Activated CD4-positive, CD25-positive, alpha-beta regulatory T cell treated with anti-CD3 and anti-CD28 coated beads, Interleukin-2, amount 50 U/mL, for 24 hours (primary cell): ENCODE measurements around the gene TP53I11.
A peak's percentile ranks its signal among the peaks of the same experiment; 100 is the strongest.

Source experiments
- ATAC-seq, 2 donors: fragments of 150-1000 bp; cut with Tn5 transposase; one replicate each; pipeline ENCODE4 v1.10.0; 2021; ENCODE audit warnings: mild to moderate bottlenecking in 1 of 2, moderate library complexity in 1 of 2

TP53I11 gene

GRCh38 chr11:44955015-44955738 lies 4.5 kb upstream of the TP53I11 start:
- no peak for ATAC-seq

- no peak for ATAC-seq
These were observed 3.6 kb upstream of the TP53I11 start for GRCh38 chr11:44954051-44954906.

GRCh38 chr11:44952500-44953260 lies 2.0 kb upstream of the TP53I11 start:
- no peak for ATAC-seq

- ATAC-seq = no peak
These were observed 1.4 kb upstream of the TP53I11 start for GRCh38 chr11:44952082-44952481.

- no peak for ATAC-seq
These were observed 555 bp downstream of the TP53I11 start for GRCh38 chr11:44950031-44950624.

- ATAC-seq = peak in 1 of 2 donors; percentile 30
These were observed 1.3 kb downstream of the TP53I11 start for GRCh38 chr11:44949160-44950030.

GRCh38 chr11:44948155-44948554 lies 2.5 kb downstream of the TP53I11 start:
- ATAC-seq = no peak

GRCh38 chr11:44947114-44947513 lies 3.6 kb downstream of the TP53I11 start:
- no peak for ATAC-seq

- no peak for ATAC-seq
These were observed 4.4 kb downstream of the TP53I11 start for GRCh38 chr11:44946263-44946662.

GRCh38 chr11:44945666-44946065 lies 5.0 kb downstream of the TP53I11 start:
- ATAC-seq = no peak

GRCh38 chr11:44944853-44945235 lies 5.8 kb downstream of the TP53I11 start:
- no peak for ATAC-seq

GRCh38 chr11:44944181-44944852 lies 6.4 kb downstream of the TP53I11 start:
- no peak for ATAC-seq

GRCh38 chr11:44943696-44944095 lies 7.0 kb downstream of the TP53I11 start:
- no peak for ATAC-seq

- peak; percentile 67 to 81 for ATAC-seq
These were observed 7.6 kb downstream of the TP53I11 start for GRCh38 chr11:44943118-44943517.

- ATAC-seq = no peak
These were observed 8.4 kb downstream of the TP53I11 start for GRCh38 chr11:44942029-44942955.

- no peak for ATAC-seq
These were observed 9.2 kb downstream of the TP53I11 start for GRCh38 chr11:44941259-44942021.

GRCh38 chr11:44940835-44941234 lies 9.8 kb downstream of the TP53I11 start:
- ATAC-seq = no peak

GRCh38 chr11:44940404-44940803 lies 10.3 kb downstream of the TP53I11 start:
- no peak for ATAC-seq

- no peak for ATAC-seq
These were observed 10.8 kb downstream of the TP53I11 start for GRCh38 chr11:44939673-44940395.
